Panc1 (cell line): ENCODE results near the gene RPH3AL.

Experiments used
- CTCF ChIP-seq: fragments of 450-650 bp; IDR thresholded peaks from 2 replicates; pipeline ENCODE4 v1.5.1; 2017; ENCODE audit warnings: mild to moderate bottlenecking
- POLR2AphosphoS5 ChIP-seq: IDR thresholded peaks from 2 replicates; pipeline ENCODE4 v1.6.1; 2012; ENCODE audit warnings: mild to moderate bottlenecking, low read depth, low read length, moderate library complexity
- REST ChIP-seq, 2 experiments: IDR thresholded peaks; 2 replicates each; pipeline ENCODE4 v1.6.1; 2011 to 2012; ENCODE audit warnings: low read depth in 2 of 2, control low read depth in 1 of 2, low read length in 1 of 2, mild to moderate bottlenecking in 1 of 2, moderate library complexity in 1 of 2; ENCODE audit not compliant: insufficient read depth in 1 of 2

- TF ChIP-seq POLR2AphosphoS5 = no peak
- no peak for TF ChIP-seq CTCF
- TF ChIP-seq REST (IDR thresholded peaks at IDR 0.05; ENCODE audit: insufficient read depth in 1 of 2, low read depth in 2 of 2, low read length in 1 of 2) = no peak
These were observed 30.3 kb upstream of the RPH3AL start for GRCh38 chr17:382644-383533.
